Measurements from ENCODE around the gene GPX7. TPM values are rescaled to one million over a fixed set of nuclear protein-coding genes. Genes with fewer than 3 reads are reported as not detected.

The GPX7 gene
- total and polyA plus RNA-seq, 2 of the 4 experiments (the other 2 are of a cell fraction), result 3.4 to 3.8 TPM

GRCh38 chr1:52569449-52570210 lies 32.5 kb upstream of the GPX7 start:
- H4K20me1 ChIP-seq (ENCODE audit: insufficient read depth, low read length), result no peaks in the 10 kb centered on the region
- no peaks in the 10 kb centered on the region for H3K9me3 ChIP-seq (ENCODE audit: control insufficient read depth, insufficient read depth, low read length)
- no peak overlapping the region for H3K4me2 ChIP-seq (ENCODE audit: low read depth, low read length)
- H2AK9ac ChIP-seq (replicated peaks; ENCODE audit: low read depth, low read length, poor library complexity), result no peak overlapping the region
- no peak overlapping the region for H3K23ac ChIP-seq (ENCODE audit: low read depth, low read length)
- H4K5ac ChIP-seq (ENCODE audit: low read depth, low read length), result no peak overlapping the region
- no peak overlapping the region for H4K91ac ChIP-seq (ENCODE audit: insufficient read depth, low read depth, low read length)
- no peaks in the 10 kb centered on the region for H3K79me1 ChIP-seq (ENCODE audit: low read depth in 1 of 2, low read length in 2 of 2)
- H2AK5ac ChIP-seq (ENCODE audit: low read depth, low read length), result no peak overlapping the region
- H3K9me1 ChIP-seq (ENCODE audit: insufficient read depth, low read length), result 0 out of 2 replicates have a peak, but pooled peaks cover 5% of the 10 kb centered on the region
- H3K4ac ChIP-seq (ENCODE audit: low read depth, low read length), result no peak overlapping the region
- no peak overlapping the region for H3K56ac ChIP-seq (ENCODE audit: extremely low read depth, insufficient read depth, low read length)
- no peak overlapping the region for H4K8ac ChIP-seq (ENCODE audit: low read depth in 2 of 2, low read length in 2 of 2)
- TF ChIP-seq MXI1 (IDR thresholded peaks at IDR 0.05; ENCODE audit: borderline replicate concordance, low read depth, low read length) (no peak), RFX5 (IDR thresholded peaks at IDR 0.05; ENCODE audit: low read depth, low read length) (no peak), POLR2A (IDR thresholded peaks at IDR 0.05; ENCODE audit: low read depth, low read length) (no peak), MAZ (IDR thresholded peaks at IDR 0.05; ENCODE audit: borderline replicate concordance, low read depth, low read length) (no peak), MAFK (IDR thresholded peaks at IDR 0.05; ENCODE audit: low read depth, low read length) (no peak), RAD21 (IDR thresholded peaks at IDR 0.05; ENCODE audit: low read length) (no peak), CHD1 (IDR thresholded peaks at IDR 0.05; ENCODE audit: low read depth, low read length) (no peak), RCOR1 (IDR thresholded peaks at IDR 0.05; ENCODE audit: insufficient replicate concordance, low read length) (no peak), BHLHE40 (IDR thresholded peaks at IDR 0.05; ENCODE audit: low read depth, low read length) (no peak), SMC3 (IDR thresholded peaks at IDR 0.05; ENCODE audit: low read depth, low read length) (no peak), CEBPB (IDR thresholded peaks at IDR 0.05; ENCODE audit: low read depth, low read length) (no peak), NFE2L2 (IDR thresholded peaks at IDR 0.05; ENCODE audit: low read depth, low read length) (no peak), FOS (IDR thresholded peaks at IDR 0.05; ENCODE audit: low read depth, low read length) (no peak)
- TF ChIP-seq, protein P1, sequence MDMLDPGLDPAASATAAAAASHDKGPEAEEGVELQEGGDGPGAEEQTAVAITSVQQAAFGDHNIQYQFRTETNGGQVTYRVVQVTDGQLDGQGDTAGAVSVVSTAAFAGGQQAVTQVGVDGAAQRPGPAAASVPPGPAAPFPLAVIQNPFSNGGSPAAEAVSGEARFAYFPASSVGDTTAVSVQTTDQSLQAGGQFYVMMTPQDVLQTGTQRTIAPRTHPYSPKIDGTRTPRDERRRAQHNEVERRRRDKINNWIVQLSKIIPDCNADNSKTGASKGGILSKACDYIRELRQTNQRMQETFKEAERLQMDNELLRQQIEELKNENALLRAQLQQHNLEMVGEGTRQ (IDR thresholded peaks at IDR 0.05; ENCODE audit: low read depth, low read length), result no peak
- TF ChIP-seq, protein P2, sequence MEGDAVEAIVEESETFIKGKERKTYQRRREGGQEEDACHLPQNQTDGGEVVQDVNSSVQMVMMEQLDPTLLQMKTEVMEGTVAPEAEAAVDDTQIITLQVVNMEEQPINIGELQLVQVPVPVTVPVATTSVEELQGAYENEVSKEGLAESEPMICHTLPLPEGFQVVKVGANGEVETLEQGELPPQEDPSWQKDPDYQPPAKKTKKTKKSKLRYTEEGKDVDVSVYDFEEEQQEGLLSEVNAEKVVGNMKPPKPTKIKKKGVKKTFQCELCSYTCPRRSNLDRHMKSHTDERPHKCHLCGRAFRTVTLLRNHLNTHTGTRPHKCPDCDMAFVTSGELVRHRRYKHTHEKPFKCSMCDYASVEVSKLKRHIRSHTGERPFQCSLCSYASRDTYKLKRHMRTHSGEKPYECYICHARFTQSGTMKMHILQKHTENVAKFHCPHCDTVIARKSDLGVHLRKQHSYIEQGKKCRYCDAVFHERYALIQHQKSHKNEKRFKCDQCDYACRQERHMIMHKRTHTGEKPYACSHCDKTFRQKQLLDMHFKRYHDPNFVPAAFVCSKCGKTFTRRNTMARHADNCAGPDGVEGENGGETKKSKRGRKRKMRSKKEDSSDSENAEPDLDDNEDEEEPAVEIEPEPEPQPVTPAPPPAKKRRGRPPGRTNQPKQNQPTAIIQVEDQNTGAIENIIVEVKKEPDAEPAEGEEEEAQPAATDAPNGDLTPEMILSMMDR (conservative IDR thresholded peaks at IDR 0.05; ENCODE audit: low read depth, low read length), result no peak
- TF ChIP-seq, protein P3, sequence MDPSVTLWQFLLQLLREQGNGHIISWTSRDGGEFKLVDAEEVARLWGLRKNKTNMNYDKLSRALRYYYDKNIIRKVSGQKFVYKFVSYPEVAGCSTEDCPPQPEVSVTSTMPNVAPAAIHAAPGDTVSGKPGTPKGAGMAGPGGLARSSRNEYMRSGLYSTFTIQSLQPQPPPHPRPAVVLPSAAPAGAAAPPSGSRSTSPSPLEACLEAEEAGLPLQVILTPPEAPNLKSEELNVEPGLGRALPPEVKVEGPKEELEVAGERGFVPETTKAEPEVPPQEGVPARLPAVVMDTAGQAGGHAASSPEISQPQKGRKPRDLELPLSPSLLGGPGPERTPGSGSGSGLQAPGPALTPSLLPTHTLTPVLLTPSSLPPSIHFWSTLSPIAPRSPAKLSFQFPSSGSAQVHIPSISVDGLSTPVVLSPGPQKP (IDR thresholded peaks at IDR 0.05; ENCODE audit: borderline replicate concordance, low read depth, low read length), result no peak
- H3K36me3 ChIP-seq (ENCODE audit: control insufficient read depth, insufficient read depth, low read length), result no peaks in the 10 kb centered on the region
- H3K27ac ChIP-seq (ENCODE audit: insufficient read depth, low read length), result no peak overlapping the region
- ChIA-PET CTCF (no interaction called here), POLR2A (ENCODE audit: unreplicated experiment) (no interaction called here)
- no CpG with 5 or more reads among the region's 7 CpGs for WGBS, 2 experiments (ENCODE audit: extremely low coverage in 2 of 2, insufficient read length in 1 of 2)
- H3K14ac ChIP-seq (replicated peaks; ENCODE audit: low read depth, low read length), result no peak overlapping the region
- intact Hi-C loops (cut with micrococcal nuclease) (no loop called here), dilution Hi-C loops (cut with HindIII; ENCODE audit: low sequenced_read_pairs, unreplicated experiment) (no loop called here), in situ Hi-C loops (cut with MboI; ENCODE audit: low sequenced_read_pairs) (no loop called here)
- no peak overlapping the region for H3K9ac ChIP-seq (ENCODE audit: low read depth, low read length)
- H3K18ac ChIP-seq (ENCODE audit: low read depth, low read length), result no peak overlapping the region
- H2BK5ac ChIP-seq (ENCODE audit: low read depth, low read length, poor library complexity, severe bottlenecking), result no peak overlapping the region
- no peak overlapping the region for H2BK20ac ChIP-seq (ENCODE audit: low read depth, low read length)
- no peak overlapping the region for H2BK15ac ChIP-seq (ENCODE audit: low read depth, low read length)
- no peak overlapping the region for H2BK120ac ChIP-seq (ENCODE audit: low read depth, low read length)
- peak overlapping the region; percentile 59 for H2AFZ ChIP-seq (replicated peaks; ENCODE audit: low read length, poor library complexity)
- no TSS peak for BruUV-seq (replicated peaks)
- H3K4me1 ChIP-seq (ENCODE audit: control insufficient read depth, insufficient read depth, low read length), result peaks cover 5% of the 10 kb centered on the region; the same call in 1 of the 2 replicates
- ATAC-seq (ENCODE audit: low read depth) (no peak), DNase-seq (no peak)
- no peak overlapping the region for H3K4me3 ChIP-seq (ENCODE audit: insufficient read depth, low read depth, low read length)
- H3K27me3 ChIP-seq (ENCODE audit: control insufficient read depth, insufficient read depth, low read length), result peaks cover 2% of the 10 kb centered on the region; the same call in 1 of the 2 replicates
